Activated CD8-positive, alpha-beta T cell treated with anti-CD3 and anti-CD28 coated beads for 36 hours (primary cell): Measurements from ENCODE around the gene UBE2Q2. TPM values are rescaled to one million over a fixed set of nuclear protein-coding genes. Genes with fewer than 3 reads are reported as not detected.
A peak's percentile ranks its signal among the peaks of the same experiment; 100 is the strongest.
"Not testable (repeated sequence)": the region's sequence is repeated elsewhere in the genome, so short reads cannot be mapped to it uniquely, and the experiment has no call there.

Experiments used
- ATAC-seq: fragments of 200-7000 bp; cut with Tn5 transposase; one replicate; pipeline ENCODE4 v1.10.0; 2021; ENCODE audit warnings: mild to moderate bottlenecking, moderate library complexity
- CTCF ChIA-PET: fragments of 350-600 bp; sonication (Branson Sonifier 250); formaldehyde crosslinking; loops from one replicate; lab custom pipeline; 2021; ENCODE audit warnings: antibody characterized with exemption; lab: Charles Lee
- POLR2A ChIA-PET: fragments of 350-600 bp; sonication (Branson Sonifier 250); formaldehyde crosslinking; loops from one replicate; lab custom pipeline; 2021; ENCODE audit warnings: antibody characterized with exemption; lab: Charles Lee
- DNase-seq: peaks from one replicate; pipeline ENCODE4 v3.0.0-alpha.2; 2020
- H3K27ac Mint-ChIP-seq: one replicate; pipeline ENCODE4 v1.8.0; 2021; ENCODE audit warnings: mild to moderate bottlenecking, mixed read lengths
- H3K27me3 Mint-ChIP-seq: one replicate; pipeline ENCODE4 v1.8.0; 2021; ENCODE audit warnings: mixed read lengths
- H3K36me3 Mint-ChIP-seq: one replicate; pipeline ENCODE4 v1.8.0; 2021; ENCODE audit warnings: low read depth, mixed read lengths
- H3K4me1 Mint-ChIP-seq: one replicate; pipeline ENCODE4 v1.8.0; 2021; ENCODE audit warnings: low read depth, mixed read lengths
- H3K4me3 Mint-ChIP-seq: one replicate; pipeline ENCODE4 v1.8.0; 2021; ENCODE audit warnings: mild to moderate bottlenecking, moderate library complexity, mixed read lengths
- H3K9me3 Mint-ChIP-seq: one replicate; pipeline ENCODE4 v1.8.0; 2021; ENCODE audit warnings: mixed read lengths
- CTCF ChIP-seq: fragments of 200-600 bp; IDR thresholded peaks from one replicate; pipeline ENCODE4 v1.8.0; 2022; ENCODE audit warnings: antibody characterized with exemption, mild to moderate bottlenecking
- intact Hi-C: fragments of 100-400 bp; cut with micrococcal nuclease; formaldehyde crosslinking; loops from one replicate; pipeline ENCODE4 v1.10.0; 2022
- total RNA-seq, 2 experiments: library from RNA; stranded (reverse); gene quantifications; one replicate each; pipeline ENCODE4 v1.2.3, GENCODE V29; 2021

The UBE2Q2 gene
- total RNA-seq = 10 to 100 TPM; 19.4 to 20.0 TPM

- ATAC-seq = peak; percentile 66
- Mint-ChIP-seq H3K9me3 (no peaks in the 10 kb centered on the region), H3K36me3 (peaks cover 20% of the 10 kb centered on the region), H3K27ac (peak within 1 kb of the TSS; percentile 87), H3K27me3 (peaks cover 11% of the 10 kb centered on the region), H3K4me1 (peaks cover 28% of the 10 kb centered on the region), H3K4me3 (peak within 1 kb of the TSS; percentile 91)
- ChIA-PET POLR2A (interaction anchor here (0.8 to 2.2 kb wide), 6 partner anchors 11 to 61 kb away, joined by 3 to 6 read pairs (median 3); partner anchors contain the start of gene FBXO22), CTCF (interaction anchor here (0.9 to 1.6 kb wide), 3 partner anchors 10 to 63 kb away, joined by 3 read pairs; no protein-coding TSS in a partner anchor)
- intact Hi-C loops = no loop called here
- peak; percentile 84 for DNase-seq
- no peak for TF ChIP-seq CTCF
Measured at GRCh38 chr15:75842722-75843677, at the start of gene UBE2Q2. UBE2Q2 (plus strand) TSS chr15:75843447; CDS start chr15:75843667, 220 bp downstream.

GRCh38 chr15:75796321-75796720 lies 46.9 kb upstream of the UBE2Q2 start:
- H3K9me3 Mint-ChIP-seq = no peaks in the 10 kb centered on the region
- H3K36me3 Mint-ChIP-seq = no peaks in the 10 kb centered on the region
- no peak overlapping the region for H3K4me3 Mint-ChIP-seq
- ATAC-seq (no peak), DNase-seq (no peak)
- H3K27me3 Mint-ChIP-seq = peaks cover 22% of the 10 kb centered on the region
- H3K4me1 Mint-ChIP-seq = no peaks in the 10 kb centered on the region
- CTCF ChIA-PET = interaction anchor here (1.8 kb wide), 1 partner anchor 68 kb away, joined by 6 read pairs; no protein-coding TSS in a partner anchor
- intact Hi-C loops = no loop called here
- no peak for TF ChIP-seq CTCF
- no peak overlapping the region for H3K27ac Mint-ChIP-seq
- POLR2A ChIA-PET = no interaction called here

- DNase-seq, intact Hi-C loops, H3K4me1 Mint-ChIP-seq, ATAC-seq, H3K9me3 Mint-ChIP-seq, H3K36me3 Mint-ChIP-seq, H3K4me3 Mint-ChIP-seq, POLR2A ChIA-PET, H3K27ac Mint-ChIP-seq: not testable (repeated sequence)
- CTCF ChIA-PET = interaction anchor here (1.2 to 1.8 kb wide), 2 partner anchors 69 to 342 kb away, joined by 3 to 6 read pairs; no protein-coding TSS in a partner anchor
- H3K27me3 Mint-ChIP-seq = peaks cover 28% of the 10 kb centered on the region
Measured at GRCh38 chr15:75797146-75797545, 46.1 kb upstream of the UBE2Q2 start.

GRCh38 chr15:75799190-75799589 lies 44.1 kb upstream of the UBE2Q2 start:
- peaks cover 3% of the 10 kb centered on the region for H3K4me1 Mint-ChIP-seq
- ChIA-PET CTCF (interaction anchor here (1.1 to 3.8 kb wide), 2 partner anchors 71 kb away, joined by 4 to 43 read pairs; no protein-coding TSS in a partner anchor), POLR2A (no interaction called here)
- DNase-seq (no peak), ATAC-seq (no peak)
- H3K27me3 Mint-ChIP-seq = peaks cover 33% of the 10 kb centered on the region
- no peak overlapping the region for H3K27ac Mint-ChIP-seq
- TF ChIP-seq CTCF = no peak
- no peaks in the 10 kb centered on the region for H3K36me3 Mint-ChIP-seq
- H3K4me3 Mint-ChIP-seq = no peak overlapping the region
- intact Hi-C loops = no loop called here
- no peaks in the 10 kb centered on the region for H3K9me3 Mint-ChIP-seq

GRCh38 chr15:75800409-75800808 lies 42.8 kb upstream of the UBE2Q2 start:
- DNase-seq, H3K9me3 Mint-ChIP-seq, H3K27ac Mint-ChIP-seq, POLR2A ChIA-PET, intact Hi-C loops, ATAC-seq, H3K4me1 Mint-ChIP-seq, H3K36me3 Mint-ChIP-seq, H3K4me3 Mint-ChIP-seq: not testable (repeated sequence)
- peaks cover 33% of the 10 kb centered on the region for H3K27me3 Mint-ChIP-seq
- CTCF ChIA-PET = interaction anchor here (2.4 to 3.8 kb wide), 2 partner anchors 72 to 114 kb away, joined by 9 to 43 read pairs; no protein-coding TSS in a partner anchor
